Immature natural killer cell (primary cell): ENCODE results near the gene MGMT. TPM values are rescaled to one million over a fixed set of nuclear protein-coding genes. Genes with fewer than 3 reads are reported as not detected.

Source experiments
- DNase-seq, 3 donors: peaks; one replicate each; pipeline ENCODE4 v3.0.0; 2022; ENCODE audit warnings: mixed read lengths in 1 of 3
- H3K27ac Mint-ChIP-seq, 6 donors: one replicate each; pipeline ENCODE4 v1.8.0; 2020; ENCODE audit warnings: mixed read lengths in 6 of 6, mild to moderate bottlenecking in 5 of 6, inconsistent platforms in 4 of 6, moderate library complexity in 3 of 6
- H3K27me3 Mint-ChIP-seq, 3 donors: one replicate each; pipeline ENCODE4 v1.8.0; 2020 to 2021; ENCODE audit warnings: low read depth in 3 of 3, mild to moderate bottlenecking in 3 of 3, mixed read lengths in 3 of 3, moderate library complexity in 3 of 3, inconsistent platforms in 1 of 3
- H3K36me3 Mint-ChIP-seq, 3 donors: one replicate each; pipeline ENCODE4 v1.8.0; 2020; ENCODE audit warnings: mixed read lengths in 3 of 3, inconsistent platforms in 2 of 3, mild to moderate bottlenecking in 2 of 3
- H3K4me1 Mint-ChIP-seq, 2 donors: one replicate each; pipeline ENCODE4 v1.8.0; 2020; ENCODE audit warnings: inconsistent platforms in 2 of 2, mild to moderate bottlenecking in 2 of 2, mixed read lengths in 2 of 2, moderate library complexity in 1 of 2
- H3K4me3 Mint-ChIP-seq, 5 donors: one replicate each; pipeline ENCODE4 v1.8.0; 2020; ENCODE audit warnings: mild to moderate bottlenecking in 5 of 5, mixed read lengths in 5 of 5, inconsistent platforms in 3 of 5, moderate library complexity in 3 of 5
- H3K9me3 Mint-ChIP-seq, 6 donors: one replicate each; pipeline ENCODE4 v1.8.0; 2020; ENCODE audit warnings: mild to moderate bottlenecking in 6 of 6, mixed read lengths in 6 of 6, inconsistent platforms in 4 of 6, moderate library complexity in 3 of 6
- polyA plus RNA-seq, 3 donors: library from polyadenylated mRNA; unstranded; fragments of 300-500 nt; fragmentation: Illumina TruSeq; gene quantifications; one replicate each; pipeline ENCODE4 v1.2.3, GENCODE V29; 2021

Gene MGMT
- polyA plus RNA-seq, 3 donors from 2014 or later = 33.7 to 69.5 (median 37.5) TPM

DNA sequence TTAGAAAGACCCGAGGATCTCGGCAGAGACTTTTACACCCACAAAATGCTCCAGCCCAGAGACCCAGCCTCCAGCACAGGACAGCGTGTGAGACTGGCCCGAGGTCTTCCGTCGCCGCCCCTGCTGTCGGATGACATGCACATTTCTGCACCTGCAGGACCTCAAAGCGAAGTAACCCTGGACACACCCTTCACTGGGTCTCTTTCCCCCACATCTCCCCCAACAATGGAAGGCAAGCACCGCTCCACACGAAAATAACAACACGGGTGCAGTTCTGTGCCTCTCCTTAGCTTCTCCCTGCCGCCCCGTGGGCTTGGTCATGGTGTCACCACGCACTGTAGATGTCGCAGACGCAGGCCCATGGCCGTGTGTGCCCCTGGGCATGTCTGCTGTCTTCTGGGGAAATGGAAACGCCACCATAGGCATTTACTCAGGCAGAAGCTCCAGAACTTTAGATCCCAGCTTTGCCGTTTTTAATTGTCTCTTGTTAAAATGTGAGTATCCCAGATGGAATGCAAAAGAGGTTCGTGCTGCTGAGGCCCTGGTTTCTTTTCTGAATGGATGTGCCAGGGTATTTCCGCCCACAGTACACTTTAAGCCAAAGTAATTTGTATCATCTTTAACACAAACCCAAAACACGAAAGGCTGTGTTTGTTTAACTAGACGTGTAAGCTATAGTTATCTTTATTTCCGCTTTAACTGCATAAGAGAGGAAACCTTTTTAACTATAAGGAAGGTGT, 237.9 kb downstream of the MGMT start:
- H3K27me3 Mint-ChIP-seq = peaks cover 0 to 5% (median 2%) of the 10 kb centered on the region in 3 donors
- H3K27ac Mint-ChIP-seq = no peak overlapping the region
- no peak for DNase-seq
- H3K36me3 Mint-ChIP-seq = peaks cover 4 to 14% (median 5%) of the 10 kb centered on the region in 3 donors
- no peak overlapping the region for H3K4me3 Mint-ChIP-seq
- no peaks in the 10 kb centered on the region for H3K9me3 Mint-ChIP-seq
- peaks cover 11 to 14% of the 10 kb centered on the region in 2 donors for H3K4me1 Mint-ChIP-seq

DNA sequence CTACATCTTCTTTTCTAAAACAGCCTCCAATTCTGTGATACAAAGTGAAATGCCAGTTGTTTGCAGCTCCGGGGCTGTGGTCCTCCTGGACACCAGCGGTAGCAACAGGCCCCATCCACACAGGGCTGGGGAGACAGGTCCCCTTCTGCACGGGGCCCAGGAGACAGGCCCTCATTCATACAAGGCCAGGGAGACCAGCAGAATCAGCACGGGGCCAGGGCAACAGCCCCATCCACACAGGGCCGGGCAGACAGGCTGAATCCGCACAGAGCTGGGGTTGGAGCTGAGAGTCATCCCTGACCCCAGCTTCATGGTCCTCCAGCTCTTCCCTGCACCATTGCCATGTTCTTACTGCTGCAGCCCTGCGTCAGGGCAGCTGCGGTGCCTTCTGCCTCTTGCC, 238.6 kb downstream of the MGMT start:
- H3K36me3 Mint-ChIP-seq = peaks cover 4 to 14% (median 5%) of the 10 kb centered on the region in 3 donors
- no peak for DNase-seq
- H3K4me3 Mint-ChIP-seq = no peak overlapping the region
- H3K4me1 Mint-ChIP-seq = peaks cover 11 to 14% of the 10 kb centered on the region in 2 donors
- no peak overlapping the region for H3K27ac Mint-ChIP-seq
- peaks cover 0 to 5% (median 2%) of the 10 kb centered on the region in 3 donors for H3K27me3 Mint-ChIP-seq
- H3K9me3 Mint-ChIP-seq = no peaks in the 10 kb centered on the region

DNA sequence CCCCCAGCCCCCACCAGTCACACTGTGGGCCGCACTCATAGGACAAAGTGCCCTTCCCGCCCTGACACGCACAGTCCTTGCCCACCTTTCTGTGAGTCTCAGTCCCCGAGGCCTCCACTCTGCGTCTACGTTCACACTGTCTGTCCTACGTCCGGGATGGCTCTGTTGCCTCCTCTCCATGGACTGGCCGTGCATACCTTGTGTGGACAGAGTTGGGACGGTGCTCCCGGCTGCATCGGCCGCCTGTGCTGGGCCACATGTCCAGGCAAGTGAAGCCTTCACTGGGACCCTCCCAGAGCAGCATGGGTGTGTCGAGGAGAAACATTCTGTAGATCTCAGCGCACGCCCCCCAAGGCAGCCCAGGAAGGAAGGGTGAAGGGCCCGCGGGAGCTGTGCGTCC, 239.0 kb downstream of the MGMT start:
- peaks cover 4 to 14% (median 5%) of the 10 kb centered on the region in 3 donors for H3K36me3 Mint-ChIP-seq
- H3K9me3 Mint-ChIP-seq = no peaks in the 10 kb centered on the region
- H3K4me1 Mint-ChIP-seq = peaks cover 11 to 14% of the 10 kb centered on the region in 2 donors
- H3K27ac Mint-ChIP-seq = no peak overlapping the region
- peaks cover 0 to 5% (median 2%) of the 10 kb centered on the region in 3 donors for H3K27me3 Mint-ChIP-seq
- H3K4me3 Mint-ChIP-seq = no peak overlapping the region
- no peak for DNase-seq

DNA sequence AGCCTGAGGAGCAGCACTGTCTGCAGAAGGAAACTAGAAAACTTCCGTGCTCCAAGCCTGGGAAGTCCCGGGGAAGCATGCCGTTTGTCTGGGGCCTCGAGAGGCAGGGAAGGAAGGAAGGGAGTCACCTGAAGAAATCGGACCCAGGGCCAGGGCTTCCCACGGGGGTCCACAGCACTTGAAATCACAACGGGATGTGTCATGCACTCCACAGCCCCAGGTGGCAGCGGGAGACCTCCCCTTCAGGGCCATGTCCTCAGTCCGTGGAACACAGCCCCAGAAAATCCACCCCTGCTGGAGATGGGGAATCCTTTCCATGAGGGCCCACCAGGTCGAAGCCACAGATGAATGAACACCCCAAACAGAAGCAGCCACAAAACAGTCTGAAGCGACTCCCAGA, 239.5 kb downstream of the MGMT start:
- H3K4me1 Mint-ChIP-seq = peaks cover 11 to 14% of the 10 kb centered on the region in 2 donors
- no peak for DNase-seq
- peaks cover 4 to 14% (median 5%) of the 10 kb centered on the region in 3 donors for H3K36me3 Mint-ChIP-seq
- no peak overlapping the region for H3K27ac Mint-ChIP-seq
- H3K4me3 Mint-ChIP-seq = no peak overlapping the region
- H3K9me3 Mint-ChIP-seq = no peaks in the 10 kb centered on the region
- H3K27me3 Mint-ChIP-seq = peaks cover 0 to 5% (median 2%) of the 10 kb centered on the region in 3 donors

DNA sequence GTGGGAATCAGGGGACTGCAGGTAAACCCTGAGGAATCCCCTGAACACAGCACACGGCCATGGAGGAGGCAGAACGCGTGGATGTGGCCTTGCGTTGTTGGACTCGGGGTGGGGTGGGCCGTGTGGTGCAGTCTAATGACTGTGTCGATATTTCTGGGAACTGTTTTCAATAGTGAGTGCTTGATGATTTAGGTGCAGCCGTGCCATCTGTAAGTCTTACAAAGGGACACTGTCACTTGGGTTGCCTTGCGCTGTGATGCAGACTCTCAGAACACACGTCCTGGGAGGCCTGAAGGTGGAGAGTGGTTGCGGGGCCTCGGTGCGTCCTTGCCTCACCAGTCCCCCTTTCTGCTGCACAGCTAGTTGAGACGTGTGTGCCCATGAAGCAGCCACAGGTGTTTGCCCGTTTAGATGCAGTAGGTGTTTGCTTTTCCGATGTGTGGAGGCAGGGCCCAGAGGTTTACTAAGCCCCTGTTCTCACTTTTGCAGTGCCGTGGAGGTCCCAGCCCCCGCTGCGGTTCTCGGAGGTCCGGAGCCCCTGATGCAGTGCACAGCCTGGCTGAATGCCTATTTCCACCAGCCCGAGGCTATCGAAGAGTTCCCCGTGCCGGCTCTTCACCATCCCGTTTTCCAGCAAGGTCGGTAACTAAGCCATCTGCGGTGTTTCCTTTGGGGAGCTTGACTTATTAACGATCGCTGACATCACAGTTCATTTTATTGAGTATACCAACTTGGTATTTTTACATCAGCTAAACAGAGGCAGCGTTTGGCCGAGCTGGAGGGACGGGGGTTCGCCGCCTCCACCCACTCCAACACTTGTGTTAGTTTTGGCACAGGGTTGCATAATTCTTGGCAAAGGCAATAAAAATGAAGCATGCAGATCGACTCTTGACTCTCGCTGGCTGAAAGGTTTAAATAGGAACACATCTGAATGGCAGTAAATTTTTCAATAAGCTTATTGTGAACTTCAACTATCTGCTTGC, 240.7 kb downstream of the MGMT start:
- Mint-ChIP-seq H3K4me1 (peaks cover 8 to 9% of the 10 kb centered on the region in 2 donors), H3K4me3 (no peak overlapping the region), H3K27ac (no peak overlapping the region), H3K27me3 (peaks cover 0 to 5% (median 2%) of the 10 kb centered on the region in 3 donors), H3K9me3 (no peaks in the 10 kb centered on the region), H3K36me3 (peaks cover 4 to 14% (median 5%) of the 10 kb centered on the region in 3 donors)
- no peak for DNase-seq

DNA sequence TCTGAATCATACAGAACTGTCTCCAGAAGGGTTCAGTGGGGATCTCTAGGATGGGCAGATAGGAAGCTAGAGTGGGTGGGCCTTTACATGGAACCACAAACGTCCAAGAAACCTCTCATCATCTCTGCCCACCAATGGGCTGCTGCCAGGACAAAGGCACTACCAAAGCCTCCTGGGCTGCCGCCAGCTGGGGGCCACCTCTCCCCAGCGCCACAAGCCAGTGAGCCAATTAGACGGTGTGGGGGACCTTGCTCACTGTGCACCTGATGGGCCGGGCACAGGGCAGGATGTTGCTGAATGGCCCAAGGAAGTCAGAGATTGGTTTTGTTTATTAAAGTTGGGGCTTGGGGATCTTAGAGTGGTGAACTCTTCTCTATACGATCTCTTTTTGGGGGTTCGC, 242.1 kb downstream of the MGMT start:
- no peaks in the 10 kb centered on the region for H3K9me3 Mint-ChIP-seq
- no peak overlapping the region for H3K4me3 Mint-ChIP-seq
- H3K36me3 Mint-ChIP-seq = peaks cover 4 to 14% (median 10%) of the 10 kb centered on the region in 3 donors
- no peak for DNase-seq
- H3K27me3 Mint-ChIP-seq = peaks cover 0 to 3% (median 2%) of the 10 kb centered on the region in 3 donors
- H3K4me1 Mint-ChIP-seq = peaks cover 0 to under 1% of the 10 kb centered on the region in 2 donors
- no peak overlapping the region for H3K27ac Mint-ChIP-seq

DNA sequence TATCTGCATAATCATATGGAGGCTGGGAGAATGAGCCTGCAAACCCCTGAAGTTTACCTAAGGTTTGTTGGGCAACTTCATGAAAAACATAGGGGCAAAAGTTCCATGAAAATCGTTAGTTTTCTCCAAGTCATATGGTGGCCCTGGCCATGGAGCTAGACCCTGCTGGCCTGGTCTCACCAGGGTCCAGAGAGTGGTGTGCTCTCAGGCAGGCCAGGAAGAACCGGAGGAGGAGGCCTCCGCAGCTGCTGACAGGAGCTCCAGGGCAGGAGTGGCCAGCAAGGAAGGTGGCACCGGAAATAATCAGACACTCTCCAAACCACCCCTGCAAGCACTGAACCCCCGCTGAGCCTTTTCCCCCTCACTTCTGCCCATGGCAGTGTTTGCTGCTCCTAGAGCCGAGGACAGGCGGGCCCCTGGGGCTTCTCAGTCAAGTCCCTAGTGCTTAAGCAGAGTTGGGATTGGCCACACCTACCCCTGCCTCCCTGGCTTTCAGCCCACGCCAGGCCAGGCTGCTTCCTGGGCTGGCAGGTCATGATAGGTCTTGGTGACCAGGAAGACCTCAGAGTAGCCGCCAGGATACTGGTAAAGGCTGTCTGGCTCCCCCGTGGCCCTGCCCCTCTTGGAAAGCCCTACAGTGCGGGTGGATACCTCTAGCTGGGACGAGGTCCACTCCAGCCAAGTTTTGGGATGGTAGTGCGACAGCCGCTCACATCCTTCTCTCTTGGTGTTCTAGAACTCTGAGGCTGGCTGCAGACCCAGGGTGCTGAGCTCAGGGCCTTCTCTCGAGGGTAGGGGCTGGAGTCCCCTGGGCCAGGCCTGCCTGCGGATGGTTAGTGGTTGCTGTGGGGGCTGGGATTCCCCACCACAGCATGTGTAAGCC, 242.8 kb downstream of the MGMT start:
- no peak for DNase-seq
- Mint-ChIP-seq H3K27me3 (peaks cover 0 to 3% (median 2%) of the 10 kb centered on the region in 3 donors), H3K9me3 (no peaks in the 10 kb centered on the region), H3K4me1 (no peaks in the 10 kb centered on the region), H3K27ac (peak overlapping the region in 1 of 6 donors; percentile 25), H3K36me3 (peaks cover 4 to 14% (median 10%) of the 10 kb centered on the region in 3 donors), H3K4me3 (no peak overlapping the region)

DNA sequence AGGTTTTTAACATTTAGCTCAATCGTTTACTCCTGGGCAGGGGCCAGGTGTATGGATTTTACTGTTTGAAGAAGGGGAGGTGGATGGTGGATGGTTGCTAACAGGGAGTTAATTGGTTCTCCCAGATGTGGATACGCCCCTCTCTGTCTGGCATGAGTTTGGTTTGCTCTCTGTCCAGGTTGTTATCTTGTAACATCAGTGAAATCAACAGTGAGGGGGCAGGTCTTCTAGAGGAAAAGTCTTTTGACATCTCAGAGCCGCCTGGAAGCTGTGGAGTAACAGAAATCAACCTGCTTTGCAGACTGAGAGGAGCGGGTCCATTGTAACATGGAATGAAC, 243.4 kb downstream of the MGMT start:
- no peak for DNase-seq
- H3K4me3 Mint-ChIP-seq = no peak overlapping the region
- no peak overlapping the region for H3K27ac Mint-ChIP-seq
- H3K4me1 Mint-ChIP-seq = no peaks in the 10 kb centered on the region
- H3K27me3 Mint-ChIP-seq = peaks cover 0 to 3% (median 2%) of the 10 kb centered on the region in 3 donors
- H3K36me3 Mint-ChIP-seq = peaks cover 4 to 14% (median 10%) of the 10 kb centered on the region in 3 donors
- no peaks in the 10 kb centered on the region for H3K9me3 Mint-ChIP-seq

DNA sequence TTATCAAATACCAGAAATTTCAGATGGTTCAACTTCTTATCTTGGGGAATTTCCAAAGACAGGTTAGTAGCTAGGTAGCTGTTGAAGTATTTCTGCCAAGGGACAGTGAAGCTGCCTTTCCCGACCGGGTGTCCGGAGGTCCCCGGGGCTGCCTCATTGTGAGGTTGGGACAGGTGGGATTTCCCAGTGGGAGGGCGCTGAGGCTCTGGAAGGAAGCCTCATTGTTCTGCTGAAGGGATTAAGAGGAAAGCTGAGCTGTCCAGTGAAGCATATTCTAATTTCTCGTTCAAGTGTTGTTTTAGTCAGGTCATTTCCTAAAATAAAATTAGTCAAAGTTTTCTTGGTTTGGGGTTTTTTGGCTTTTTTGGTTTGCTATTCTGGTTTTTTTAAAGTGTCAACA, 244.2 kb downstream of the MGMT start:
- Mint-ChIP-seq H3K9me3 (no peaks in the 10 kb centered on the region), H3K4me1 (no peaks in the 10 kb centered on the region), H3K36me3 (peaks cover 4 to 14% (median 10%) of the 10 kb centered on the region in 3 donors), H3K27ac (no peak overlapping the region), H3K27me3 (peaks cover 0 to 2% (median 0%) of the 10 kb centered on the region in 3 donors), H3K4me3 (no peak overlapping the region)
- DNase-seq = no peak

DNA sequence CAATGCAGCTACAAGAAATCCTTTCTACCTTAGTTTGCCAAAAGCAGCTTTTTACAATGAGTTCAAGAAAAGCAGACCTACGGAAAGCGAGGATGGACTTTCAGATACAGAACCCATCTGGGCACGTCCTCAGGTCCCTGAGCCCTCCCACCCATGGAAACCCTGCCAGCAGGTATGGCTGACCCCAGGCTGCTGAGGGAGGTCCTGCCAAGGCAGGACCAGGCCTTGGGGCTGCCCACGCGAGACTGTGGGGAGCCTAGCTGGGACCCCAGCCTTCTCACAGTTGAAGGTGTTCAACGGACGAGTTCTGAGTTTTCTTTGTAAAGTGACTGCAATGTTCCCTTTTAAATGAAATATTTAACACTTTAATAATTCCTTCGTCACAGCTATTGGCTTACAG, 245.0 kb downstream of the MGMT start:
- no peaks in the 10 kb centered on the region for H3K9me3 Mint-ChIP-seq
- H3K4me3 Mint-ChIP-seq = no peak overlapping the region
- no peaks in the 10 kb centered on the region for H3K4me1 Mint-ChIP-seq
- H3K36me3 Mint-ChIP-seq = peaks cover 4 to 14% (median 10%) of the 10 kb centered on the region in 3 donors
- no peaks in the 10 kb centered on the region for H3K27me3 Mint-ChIP-seq
- no peak for DNase-seq
- no peak overlapping the region for H3K27ac Mint-ChIP-seq

DNA sequence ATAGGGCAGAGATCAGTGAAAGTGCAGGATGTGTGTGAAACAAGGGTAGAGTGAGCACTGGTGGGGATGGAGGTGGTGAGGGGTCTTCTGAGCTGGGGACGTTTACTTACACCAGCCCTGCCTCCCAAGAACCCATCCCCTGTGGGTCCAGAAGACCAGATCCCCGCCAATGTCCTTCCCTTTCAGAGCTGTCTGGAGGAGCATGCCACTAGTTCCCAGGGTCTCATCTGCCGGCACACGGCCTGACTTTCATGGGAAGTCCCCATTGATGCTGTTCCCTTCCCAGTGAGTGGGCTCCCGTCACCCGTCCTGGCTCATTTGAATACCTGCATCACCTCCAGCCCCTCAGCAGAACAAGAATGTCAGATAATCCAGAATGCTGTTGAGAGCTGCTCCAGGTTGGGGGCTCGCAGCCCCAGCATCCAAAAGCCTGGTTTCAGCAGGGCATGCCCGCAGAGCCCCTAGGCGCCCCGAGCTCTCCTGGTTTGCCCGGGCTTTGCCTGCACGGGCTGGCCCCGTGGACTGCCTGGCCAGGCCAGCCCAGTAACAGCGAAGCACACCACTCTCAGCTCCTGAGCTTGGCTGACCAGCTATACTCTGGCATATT, 246.7 kb downstream of the MGMT start:
- Mint-ChIP-seq H3K4me3 (no peak overlapping the region), H3K27ac (peak overlapping the region in 1 of 6 donors; percentile 51), H3K36me3 (peaks cover 4 to 10% (median 5%) of the 10 kb centered on the region in 3 donors), H3K4me1 (no peaks in the 10 kb centered on the region), H3K27me3 (no peaks in the 10 kb centered on the region), H3K9me3 (no peaks in the 10 kb centered on the region)
- DNase-seq = no peak

DNA sequence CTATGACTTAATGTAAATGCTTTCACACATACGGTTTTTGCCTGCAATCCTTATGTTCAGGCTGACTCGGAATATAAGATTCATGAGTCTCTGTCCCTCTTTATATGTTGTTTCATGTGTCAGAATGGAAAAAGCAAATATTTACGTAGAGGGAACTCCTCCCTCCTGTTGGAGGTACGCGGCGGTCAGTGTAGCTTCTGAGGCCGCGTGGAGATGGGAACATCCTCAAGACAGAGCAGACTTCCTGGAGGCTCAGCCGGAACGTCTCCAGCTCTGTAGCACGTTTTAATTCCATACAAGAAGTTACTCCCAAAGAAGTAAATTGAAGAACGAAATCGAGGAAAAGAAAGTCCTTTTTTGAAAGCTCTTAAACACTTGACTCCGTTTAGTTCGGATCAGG, 248.8 kb downstream of the MGMT start:
- Mint-ChIP-seq H3K27me3 (peaks cover 0 to 2% (median 0%) of the 10 kb centered on the region in 3 donors), H3K36me3 (peaks cover 9 to 14% (median 10%) of the 10 kb centered on the region in 3 donors), H3K27ac (no peak overlapping the region), H3K4me3 (no peak overlapping the region), H3K9me3 (peaks cover 0 to 3% (median under 1%) of the 10 kb centered on the region in 6 donors), H3K4me1 (no peaks in the 10 kb centered on the region)
- DNase-seq = no peak

DNA sequence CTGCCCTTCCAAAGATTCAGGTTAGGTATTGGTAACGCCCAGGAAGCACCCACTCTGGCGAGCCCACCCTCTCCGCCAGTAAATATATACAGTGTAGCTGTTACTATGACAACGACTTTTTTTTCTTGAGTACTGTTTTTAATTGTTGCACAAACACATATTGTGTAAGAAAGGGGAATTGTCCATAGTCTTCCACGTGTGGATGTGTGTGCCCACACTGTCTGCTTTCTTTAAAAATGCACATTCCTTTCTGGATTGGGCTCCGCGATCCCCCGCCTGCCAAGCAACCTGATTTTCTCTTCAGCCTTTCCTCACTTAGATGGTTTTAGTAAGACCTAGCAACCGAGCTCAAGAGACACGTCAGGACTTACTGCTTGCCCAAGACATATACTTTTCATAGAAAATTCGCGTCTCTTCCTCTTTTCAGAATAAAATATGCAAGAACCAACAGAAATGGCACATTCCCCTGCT, 249.2 kb downstream of the MGMT start:
- H3K27ac Mint-ChIP-seq = no peak overlapping the region
- no peak overlapping the region for H3K4me3 Mint-ChIP-seq
- H3K4me1 Mint-ChIP-seq = no peaks in the 10 kb centered on the region
- peaks cover 0 to 2% (median 0%) of the 10 kb centered on the region in 3 donors for H3K27me3 Mint-ChIP-seq
- DNase-seq = no peak
- peaks cover 14 to 18% (median 14%) of the 10 kb centered on the region in 3 donors for H3K36me3 Mint-ChIP-seq
- peaks cover 0 to 8% (median 4%) of the 10 kb centered on the region in 6 donors for H3K9me3 Mint-ChIP-seq
